CD8-positive, alpha-beta memory T cell (primary cell): ENCODE results near the gene TFB2M. TPM values are rescaled to one million over a fixed set of nuclear protein-coding genes. Genes with fewer than 3 reads are reported as not detected.

ENCODE experiments used
- CTCF ChIA-PET: fragments of 350-600 bp; sonication (Branson Sonifier 250); formaldehyde crosslinking; loops from one replicate; lab custom pipeline; 2021; ENCODE audit warnings: antibody characterized with exemption; lab: Charles Lee
- POLR2A ChIA-PET: fragments of 350-600 bp; sonication (Branson Sonifier 250); formaldehyde crosslinking; loops from one replicate; lab custom pipeline; 2021; ENCODE audit warnings: antibody characterized with exemption; lab: Charles Lee
- DNase-seq, 5 donors: peaks; one replicate each; pipeline versions ENCODE4 v3.0.0 to v3.0.0-alpha.2; 2020 to 2022; ENCODE audit warnings: mixed read lengths in 1 of 5
- H3K27ac ChIP-seq: one replicate; pipeline ENCODE4 v1.7.0; 2013; ENCODE audit warnings: low read depth, mild to moderate bottlenecking, low read length, moderate library complexity
- H3K27me3 ChIP-seq: 2 replicates; pipeline ENCODE4 v1.7.0; 2013; ENCODE audit warnings: low read length, mild to moderate bottlenecking; ENCODE audit not compliant: insufficient read depth, poor library complexity, severe bottlenecking
- H3K36me3 ChIP-seq: 2 replicates; pipeline ENCODE4 v1.7.0; 2013; ENCODE audit warnings: mild to moderate bottlenecking, low read length, moderate library complexity; ENCODE audit not compliant: insufficient read depth
- H3K4me1 ChIP-seq: 2 replicates; pipeline ENCODE4 v1.7.0; 2013; ENCODE audit warnings: mild to moderate bottlenecking, low read length, moderate library complexity; ENCODE audit not compliant: insufficient read depth
- H3K4me3 ChIP-seq: 2 replicates; pipeline ENCODE4 v1.7.0; 2013; ENCODE audit warnings: mild to moderate bottlenecking, low read length
- H3K9me3 ChIP-seq: 2 replicates; pipeline ENCODE4 v1.7.0; 2013; ENCODE audit warnings: mild to moderate bottlenecking, low read length
- H3K27ac Mint-ChIP-seq, 8 donors: one replicate each; pipeline ENCODE4 v1.8.0; 2020 to 2021; ENCODE audit warnings: mixed read lengths in 8 of 8, mild to moderate bottlenecking in 6 of 8, inconsistent platforms in 3 of 8, moderate library complexity in 3 of 8
- H3K27me3 Mint-ChIP-seq, 2 donors: one replicate each; pipeline ENCODE4 v1.8.0; 2020 to 2021; ENCODE audit warnings: mixed read lengths in 2 of 2, mild to moderate bottlenecking in 1 of 2, moderate library complexity in 1 of 2
- H3K36me3 Mint-ChIP-seq, 3 donors: one replicate each; pipeline ENCODE4 v1.8.0; 2020 to 2021; ENCODE audit warnings: mixed read lengths in 3 of 3, inconsistent platforms in 1 of 3, mild to moderate bottlenecking in 1 of 3
- H3K4me1 Mint-ChIP-seq, 3 donors: one replicate each; pipeline ENCODE4 v1.8.0; 2020 to 2021; ENCODE audit warnings: mixed read lengths in 3 of 3, inconsistent platforms in 1 of 3, mild to moderate bottlenecking in 1 of 3
- H3K4me3 Mint-ChIP-seq, 7 donors: one replicate each; pipeline ENCODE4 v1.8.0; 2020 to 2021; ENCODE audit warnings: mixed read lengths in 7 of 7, mild to moderate bottlenecking in 6 of 7, moderate library complexity in 4 of 7, inconsistent platforms in 2 of 7
- H3K9me3 Mint-ChIP-seq, 5 donors: one replicate each; pipeline ENCODE4 v1.8.0; 2020 to 2022; ENCODE audit warnings: mixed read lengths in 5 of 5, mild to moderate bottlenecking in 3 of 5, moderate library complexity in 2 of 5, inconsistent platforms in 1 of 5
- polyA plus RNA-seq: library from polyadenylated mRNA; unstranded; fragments of 300-500 nt; fragmentation: Illumina TruSeq; gene quantifications from one replicate; pipeline ENCODE4 v1.2.3, GENCODE V29; 2021
- total RNA-seq, 2 experiments: library from RNA; stranded (reverse); gene quantifications; one replicate each; pipeline ENCODE4 v1.2.3, GENCODE V29; 2021

The TFB2M gene
- total and polyA plus RNA-seq, 3 experiments from 2014 or later: 16.7 to 32.9 (median 31.9) TPM

GRCh38 chr1:246528933-246529731 lies 36.9 kb downstream of the TFB2M start:
- no peaks in the 10 kb centered on the region for H3K9me3 ChIP-seq
- H3K27me3 Mint-ChIP-seq: peaks cover 2 to 3% of the 10 kb centered on the region in 2 donors
- CTCF ChIA-PET: no interaction called here
- no peaks in the 10 kb centered on the region for H3K36me3 ChIP-seq
- peaks cover 5% of the 10 kb centered on the region for H3K4me1 ChIP-seq
- DNase-seq: no peak
- H3K4me1 Mint-ChIP-seq: peaks cover 6 to 17% (median 7%) of the 10 kb centered on the region in 3 donors
- no peak overlapping the region for H3K4me3 ChIP-seq
- POLR2A ChIA-PET: no interaction called here
- H3K27ac ChIP-seq: no peak overlapping the region
- peak overlapping the region in 1 of 8 donors; percentile 15 for H3K27ac Mint-ChIP-seq
- no peaks in the 10 kb centered on the region for H3K27me3 ChIP-seq
- H3K36me3 Mint-ChIP-seq: peaks cover 0 to 13% (median 0%) of the 10 kb centered on the region in 3 donors
- peaks cover 5 to 17% (median 13%) of the 10 kb centered on the region in 5 donors for H3K9me3 Mint-ChIP-seq
- no peak overlapping the region for H3K4me3 Mint-ChIP-seq

- POLR2A ChIA-PET: interaction anchor here (0.5 kb wide), 1 partner anchor 174 kb away, joined by 3 read pairs; no protein-coding TSS in a partner anchor
- Histone ChIP-seq H3K9me3 (no peaks in the 10 kb centered on the region), H3K36me3 (no peaks in the 10 kb centered on the region), H3K4me1 (peaks cover 5% of the 10 kb centered on the region), H3K27me3 (no peaks in the 10 kb centered on the region), H3K4me3 (no peak overlapping the region), H3K27ac (no peak overlapping the region)
- peak overlapping the region in 2 of 7 donors; percentile 47 to 60 for H3K4me3 Mint-ChIP-seq
- H3K36me3 Mint-ChIP-seq: peaks cover 0 to 13% (median 0%) of the 10 kb centered on the region in 3 donors
- H3K27me3 Mint-ChIP-seq: peaks cover 2 to 3% of the 10 kb centered on the region in 2 donors
- CTCF ChIA-PET: no interaction called here
- peak overlapping the region in 7 of 8 donors; percentile 52 to 94 (median 81) for H3K27ac Mint-ChIP-seq
- peaks cover 5 to 17% (median 13%) of the 10 kb centered on the region in 5 donors for H3K9me3 Mint-ChIP-seq
- DNase-seq: no peak
- H3K4me1 Mint-ChIP-seq: peaks cover 6 to 17% (median 7%) of the 10 kb centered on the region in 3 donors
These were observed 38.5 kb downstream of the TFB2M start for GRCh38 chr1:246527402-246528088.

- peaks cover 0 to 2% of the 10 kb centered on the region in 2 donors for H3K27me3 Mint-ChIP-seq
- peaks cover 6 to 17% (median 7%) of the 10 kb centered on the region in 3 donors for H3K4me1 Mint-ChIP-seq
- H3K27ac ChIP-seq: no peak overlapping the region
- no peak overlapping the region for H3K4me3 ChIP-seq
- peaks cover 0 to 13% (median 0%) of the 10 kb centered on the region in 3 donors for H3K36me3 Mint-ChIP-seq
- H3K36me3 ChIP-seq: no peaks in the 10 kb centered on the region
- POLR2A ChIA-PET: no interaction called here
- H3K4me3 Mint-ChIP-seq: no peak overlapping the region
- no peaks in the 10 kb centered on the region for H3K27me3 ChIP-seq
- CTCF ChIA-PET: no interaction called here
- peaks cover 5% of the 10 kb centered on the region for H3K4me1 ChIP-seq
- no peaks in the 10 kb centered on the region for H3K9me3 ChIP-seq
- DNase-seq: no peak
- H3K27ac Mint-ChIP-seq: peak overlapping the region in 4 of 8 donors; percentile 26 to 93 (median 66)
- peaks cover 5 to 17% (median 13%) of the 10 kb centered on the region in 5 donors for H3K9me3 Mint-ChIP-seq
These were observed 39.1 kb downstream of the TFB2M start for GRCh38 chr1:246526915-246527314.

- Histone ChIP-seq H3K4me3 (no peak overlapping the region), H3K27ac (no peak overlapping the region), H3K9me3 (no peaks in the 10 kb centered on the region), H3K27me3 (no peaks in the 10 kb centered on the region), H3K36me3 (no peaks in the 10 kb centered on the region), H3K4me1 (peaks cover 5% of the 10 kb centered on the region)
- H3K27me3 Mint-ChIP-seq: peaks cover 0 to 2% of the 10 kb centered on the region in 2 donors
- H3K4me3 Mint-ChIP-seq: no peak overlapping the region
- no peak for DNase-seq
- peak overlapping the region in 2 of 8 donors; percentile 29 to 80 for H3K27ac Mint-ChIP-seq
- ChIA-PET CTCF (no interaction called here), POLR2A (no interaction called here)
- peaks cover 0 to 12% (median 0%) of the 10 kb centered on the region in 3 donors for H3K36me3 Mint-ChIP-seq
- H3K4me1 Mint-ChIP-seq: peaks cover 6 to 17% (median 7%) of the 10 kb centered on the region in 3 donors
- H3K9me3 Mint-ChIP-seq: peaks cover 3 to 15% (median 12%) of the 10 kb centered on the region in 5 donors
These were observed 39.7 kb downstream of the TFB2M start for GRCh38 chr1:246526380-246526779.

GRCh38 chr1:246519514-246519913 lies 46.5 kb downstream of the TFB2M start:
- CTCF ChIA-PET: no interaction called here
- H3K36me3 Mint-ChIP-seq: peaks cover 0 to 10% (median 0%) of the 10 kb centered on the region in 3 donors
- no peak overlapping the region for H3K27ac ChIP-seq
- no peak overlapping the region for H3K4me3 ChIP-seq
- no peak overlapping the region for H3K4me3 Mint-ChIP-seq
- H3K4me1 Mint-ChIP-seq: peaks cover 0 to 2% (median under 1%) of the 10 kb centered on the region in 3 donors
- H3K27me3 ChIP-seq: no peaks in the 10 kb centered on the region
- POLR2A ChIA-PET: no interaction called here
- H3K9me3 ChIP-seq: peaks cover 13% of the 10 kb centered on the region
- H3K27ac Mint-ChIP-seq: no peak overlapping the region
- no peaks in the 10 kb centered on the region for H3K4me1 ChIP-seq
- no peaks in the 10 kb centered on the region for H3K27me3 Mint-ChIP-seq
- H3K9me3 Mint-ChIP-seq: peaks cover 7 to 19% (median 13%) of the 10 kb centered on the region in 5 donors
- no peak for DNase-seq
- H3K36me3 ChIP-seq: no peaks in the 10 kb centered on the region

GRCh38 chr1:246518456-246519205 lies 47.4 kb downstream of the TFB2M start:
- Histone ChIP-seq H3K9me3 (peaks cover 13% of the 10 kb centered on the region), H3K4me1 (no peaks in the 10 kb centered on the region), H3K4me3 (no peak overlapping the region), H3K27ac (no peak overlapping the region), H3K36me3 (no peaks in the 10 kb centered on the region), H3K27me3 (no peaks in the 10 kb centered on the region)
- ChIA-PET CTCF (no interaction called here), POLR2A (interaction anchor here (0.7 kb wide), 1 partner anchor 58 kb away, joined by 3 read pairs; no protein-coding TSS in a partner anchor)
- Mint-ChIP-seq H3K4me3 (no peak overlapping the region), H3K4me1 (peaks cover 3 to 7% (median 5%) of the 10 kb centered on the region in 3 donors), H3K36me3 (peaks cover 0 to 13% (median 0%) of the 10 kb centered on the region in 3 donors), H3K27me3 (no peaks in the 10 kb centered on the region), H3K27ac (no peak overlapping the region), H3K9me3 (peaks cover 8 to 23% (median 17%) of the 10 kb centered on the region in 5 donors)
- DNase-seq: no peak

- Histone ChIP-seq H3K9me3 (peaks cover 13% of the 10 kb centered on the region), H3K4me3 (no peak overlapping the region), H3K4me1 (no peaks in the 10 kb centered on the region), H3K27ac (no peak overlapping the region), H3K27me3 (no peaks in the 10 kb centered on the region), H3K36me3 (no peaks in the 10 kb centered on the region)
- H3K36me3 Mint-ChIP-seq: peaks cover 0 to 13% (median 0%) of the 10 kb centered on the region in 3 donors
- peaks cover 3 to 7% (median 5%) of the 10 kb centered on the region in 3 donors for H3K4me1 Mint-ChIP-seq
- no peaks in the 10 kb centered on the region for H3K27me3 Mint-ChIP-seq
- CTCF ChIA-PET: no interaction called here
- POLR2A ChIA-PET: no interaction called here
- H3K27ac Mint-ChIP-seq: no peak overlapping the region
- no peak for DNase-seq
- H3K4me3 Mint-ChIP-seq: peak overlapping the region in 1 of 7 donors; percentile 59
- peaks cover 8 to 23% (median 17%) of the 10 kb centered on the region in 5 donors for H3K9me3 Mint-ChIP-seq
These were observed 48.7 kb downstream of the TFB2M start for GRCh38 chr1:246517391-246517790.
